ENCODE measurements around the gene TLR9.
"Not testable (repeated sequence)": the region's sequence is repeated elsewhere in the genome, so short reads cannot be mapped to it uniquely, and the experiment has no call there.

The TLR9 gene, protein sequence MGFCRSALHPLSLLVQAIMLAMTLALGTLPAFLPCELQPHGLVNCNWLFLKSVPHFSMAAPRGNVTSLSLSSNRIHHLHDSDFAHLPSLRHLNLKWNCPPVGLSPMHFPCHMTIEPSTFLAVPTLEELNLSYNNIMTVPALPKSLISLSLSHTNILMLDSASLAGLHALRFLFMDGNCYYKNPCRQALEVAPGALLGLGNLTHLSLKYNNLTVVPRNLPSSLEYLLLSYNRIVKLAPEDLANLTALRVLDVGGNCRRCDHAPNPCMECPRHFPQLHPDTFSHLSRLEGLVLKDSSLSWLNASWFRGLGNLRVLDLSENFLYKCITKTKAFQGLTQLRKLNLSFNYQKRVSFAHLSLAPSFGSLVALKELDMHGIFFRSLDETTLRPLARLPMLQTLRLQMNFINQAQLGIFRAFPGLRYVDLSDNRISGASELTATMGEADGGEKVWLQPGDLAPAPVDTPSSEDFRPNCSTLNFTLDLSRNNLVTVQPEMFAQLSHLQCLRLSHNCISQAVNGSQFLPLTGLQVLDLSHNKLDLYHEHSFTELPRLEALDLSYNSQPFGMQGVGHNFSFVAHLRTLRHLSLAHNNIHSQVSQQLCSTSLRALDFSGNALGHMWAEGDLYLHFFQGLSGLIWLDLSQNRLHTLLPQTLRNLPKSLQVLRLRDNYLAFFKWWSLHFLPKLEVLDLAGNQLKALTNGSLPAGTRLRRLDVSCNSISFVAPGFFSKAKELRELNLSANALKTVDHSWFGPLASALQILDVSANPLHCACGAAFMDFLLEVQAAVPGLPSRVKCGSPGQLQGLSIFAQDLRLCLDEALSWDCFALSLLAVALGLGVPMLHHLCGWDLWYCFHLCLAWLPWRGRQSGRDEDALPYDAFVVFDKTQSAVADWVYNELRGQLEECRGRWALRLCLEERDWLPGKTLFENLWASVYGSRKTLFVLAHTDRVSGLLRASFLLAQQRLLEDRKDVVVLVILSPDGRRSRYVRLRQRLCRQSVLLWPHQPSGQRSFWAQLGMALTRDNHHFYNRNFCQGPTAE

GRCh38 chr3:52225452-52226228, at the start of gene TLR9:
TLR9 (minus strand) TSS chr3:52225645; CDS start chr3:52225529, 116 bp downstream.
- FAIRE-seq (no peak), DNase-seq (ENCODE audit: insufficient read length, low spot score) (no peak)
- TF ChIP-seq POLR2A (IDR thresholded peaks at IDR 0.05; ENCODE audit: low read depth, low read length), result no peak

DNA sequence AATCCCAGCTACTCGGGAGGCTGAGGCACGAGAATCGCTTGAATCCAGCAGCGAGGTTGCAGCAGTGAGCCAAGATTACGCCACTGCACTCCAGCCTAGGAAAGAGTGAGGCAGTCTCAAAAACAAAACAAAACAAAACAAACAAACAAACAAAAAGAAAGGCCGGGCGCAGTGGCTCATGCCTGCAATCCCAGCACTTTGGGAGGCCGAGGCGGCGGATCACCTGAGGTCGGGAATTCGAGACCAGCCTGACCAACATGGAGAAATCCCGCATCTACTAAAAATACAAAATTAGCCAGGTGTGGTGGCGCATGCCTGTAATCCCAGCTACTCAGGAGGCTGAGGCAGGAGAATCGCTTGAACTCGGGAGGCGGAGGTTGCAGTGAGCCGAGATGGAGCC, 49.3 kb upstream of the TLR9 start:
- not testable (repeated sequence) for DNase-seq (ENCODE audit: insufficient read length, low spot score); FAIRE-seq

GRCh38 chr3:52272831-52273230, 47.4 kb upstream of the TLR9 start:
- TF ChIP-seq POLR2A (IDR thresholded peaks at IDR 0.05; ENCODE audit: low read depth, low read length), result no peak
- no peak for DNase-seq (ENCODE audit: insufficient read length, low spot score)
- FAIRE-seq, result no peak

DNA sequence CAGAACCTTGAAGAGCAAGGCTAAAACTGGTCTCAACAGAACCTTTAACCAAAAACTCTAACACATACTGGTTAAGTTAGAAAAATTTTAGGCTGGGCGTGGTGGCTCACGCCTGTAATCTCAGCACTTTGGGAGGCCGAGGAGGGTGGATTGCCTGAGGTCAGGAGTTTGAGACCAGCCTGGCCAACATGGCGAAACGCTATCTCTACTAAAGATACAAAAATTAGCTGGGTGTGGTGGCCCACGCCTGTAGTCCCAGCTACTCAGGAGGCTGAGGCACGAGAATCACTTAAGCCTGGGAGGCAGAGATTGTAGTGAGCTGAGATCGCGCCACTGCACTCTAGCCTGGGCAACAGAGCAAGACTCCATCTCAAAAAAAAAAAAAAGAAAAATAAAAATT, 46.7 kb upstream of the TLR9 start:
- DNase-seq (ENCODE audit: insufficient read length, low spot score); FAIRE-seq: not testable (repeated sequence)

DNA sequence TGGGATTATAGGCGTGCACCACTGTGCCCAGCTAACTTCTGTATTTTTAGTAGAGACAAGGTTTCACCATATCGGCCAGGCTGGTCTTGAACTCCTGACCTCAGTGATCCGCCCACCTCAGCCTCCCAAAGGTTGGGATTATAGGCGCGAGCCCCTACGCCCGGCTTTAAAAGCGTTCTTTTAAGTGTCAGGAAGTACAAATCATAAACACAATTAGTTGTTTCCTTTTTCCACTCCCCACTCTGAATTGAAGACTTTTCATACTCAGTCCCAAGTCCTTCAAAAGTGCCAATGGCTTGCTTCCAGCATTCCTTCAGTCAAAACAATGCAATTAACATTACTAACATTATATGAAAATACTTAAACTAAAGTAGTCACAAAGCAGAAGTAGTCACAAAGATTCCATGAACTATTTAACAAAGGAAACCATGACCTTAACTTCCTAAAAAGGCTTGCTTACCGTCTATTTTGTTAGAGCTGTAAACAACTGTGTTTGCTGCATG, 44.9 kb upstream of the TLR9 start:
- no peak for TF ChIP-seq POLR2A (IDR thresholded peaks at IDR 0.05; ENCODE audit: low read depth, low read length)
- no peak for DNase-seq (ENCODE audit: insufficient read length, low spot score)
- FAIRE-seq, result no peak

DNA sequence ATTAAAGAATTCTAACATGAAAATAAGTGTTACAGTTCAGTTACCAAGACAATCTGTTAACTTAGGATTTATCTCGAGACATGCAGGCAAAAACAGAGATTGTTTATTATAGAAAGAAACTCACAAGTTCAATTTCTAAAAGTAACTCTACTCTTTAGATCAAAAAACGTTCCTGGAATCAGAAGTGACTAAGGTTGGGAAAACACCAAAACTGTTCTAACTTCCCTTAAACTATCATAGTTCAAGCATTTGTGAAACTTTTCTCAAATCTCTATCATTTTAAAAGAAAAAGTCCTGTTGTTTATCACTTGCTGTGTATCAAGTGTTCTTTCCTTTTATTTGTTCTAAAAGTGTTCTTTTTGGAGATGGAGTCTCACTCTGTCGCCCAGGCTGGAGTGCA, 44.3 kb upstream of the TLR9 start:
- FAIRE-seq (no peak), DNase-seq (ENCODE audit: insufficient read length, low spot score) (no peak)
- TF ChIP-seq POLR2A (IDR thresholded peaks at IDR 0.05; ENCODE audit: low read depth, low read length), result no peak

DNA sequence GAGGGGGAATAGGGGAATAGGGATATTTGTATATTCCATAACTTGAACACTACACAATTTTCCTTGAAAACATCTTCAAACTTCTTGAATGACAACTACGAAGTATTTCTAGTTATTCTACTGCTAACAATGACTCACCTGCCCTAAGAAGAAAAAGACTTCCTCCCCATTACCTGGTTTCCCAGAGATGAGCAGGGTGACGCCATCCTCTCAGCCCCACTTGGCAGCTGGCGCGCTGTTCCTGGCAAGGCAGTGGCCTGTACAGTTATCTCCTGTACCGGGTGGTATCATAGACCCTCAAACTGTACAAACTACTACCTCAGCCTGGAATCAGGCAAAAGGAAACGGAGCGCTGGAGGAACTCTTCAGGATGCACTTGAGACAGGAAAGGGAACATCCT, 42.6 kb upstream of the TLR9 start:
- DNase-seq (ENCODE audit: insufficient read length, low spot score) (no peak), FAIRE-seq (no peak)
- no peak for TF ChIP-seq POLR2A (IDR thresholded peaks at IDR 0.05; ENCODE audit: low read depth, low read length)

- no peak for DNase-seq (ENCODE audit: insufficient read length, low spot score)
- no peak for FAIRE-seq
- TF ChIP-seq POLR2A (IDR thresholded peaks at IDR 0.05; ENCODE audit: low read depth, low read length), result no peak
Observed at GRCh38 chr3:52265387-52265786, 39.9 kb upstream of the TLR9 start.

- DNase-seq (ENCODE audit: insufficient read length, low spot score) (no peak), FAIRE-seq (no peak)
- TF ChIP-seq POLR2A (IDR thresholded peaks at IDR 0.05; ENCODE audit: low read depth, low read length), result no peak
Observed at GRCh38 chr3:52262447-52262846, 37.0 kb upstream of the TLR9 start.

DNA sequence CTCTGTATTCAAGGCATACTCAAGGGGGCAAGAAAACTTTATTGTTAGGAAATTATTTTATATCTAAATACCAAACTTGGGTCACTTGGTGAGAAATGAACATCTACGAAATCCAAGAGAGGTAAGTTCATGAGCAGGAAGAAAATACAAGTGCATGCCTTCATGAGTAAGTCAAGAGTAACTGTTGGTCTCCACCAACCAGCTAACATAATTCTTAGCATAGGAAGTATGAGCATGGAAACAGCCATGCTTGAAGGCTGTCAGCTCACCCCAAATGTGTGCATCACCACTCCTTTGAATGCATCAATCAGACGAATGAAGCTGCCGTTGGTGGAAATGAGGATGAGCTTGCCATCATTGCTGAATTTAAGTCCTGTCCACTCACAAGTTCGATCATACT, 34.0 kb upstream of the TLR9 start:
- TF ChIP-seq POLR2A (IDR thresholded peaks at IDR 0.05; ENCODE audit: low read depth, low read length), result no peak
- FAIRE-seq, result no peak
- DNase-seq (ENCODE audit: insufficient read length, low spot score), result no peak

- FAIRE-seq, result no peak
Observed at GRCh38 chr3:52259035-52259434, 33.6 kb upstream of the TLR9 start.

GRCh38 chr3:52257911-52258310, 32.5 kb upstream of the TLR9 start:
- TF ChIP-seq POLR2A (IDR thresholded peaks at IDR 0.05; ENCODE audit: low read depth, low read length), result no peak
- DNase-seq (ENCODE audit: insufficient read length, low spot score) (no peak), FAIRE-seq (no peak)

More at GRCh38 chr3:52259035-52259434, 33.6 kb upstream of the TLR9 start:
- TF ChIP-seq POLR2A (IDR thresholded peaks at IDR 0.05; ENCODE audit: low read depth, low read length), result no peak
- no peak for DNase-seq (ENCODE audit: insufficient read length, low spot score)

DNA sequence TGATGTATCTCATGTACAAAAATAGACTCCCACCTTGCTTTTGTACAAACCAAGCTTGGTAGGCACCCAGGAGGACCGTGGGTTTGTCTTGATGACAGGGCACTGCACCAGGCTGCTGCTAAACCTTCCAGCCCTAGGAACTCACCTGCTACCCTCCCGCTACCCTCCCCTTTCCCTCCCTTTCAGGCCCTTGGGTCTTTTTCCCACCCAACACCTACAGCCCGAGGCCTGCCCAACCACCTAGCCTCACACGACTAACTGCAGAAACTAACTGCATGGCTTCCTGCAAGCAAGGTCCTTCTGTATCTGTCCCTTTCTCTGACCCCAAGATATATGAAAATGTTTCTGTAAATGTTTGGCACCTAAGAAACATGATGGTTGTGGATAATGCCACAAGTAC, 31.2 kb upstream of the TLR9 start:
- no peak for FAIRE-seq
- TF ChIP-seq POLR2A (IDR thresholded peaks at IDR 0.05; ENCODE audit: low read depth, low read length), result no peak

More for the DNA sequence above, 31.2 kb upstream of the TLR9 start:
- DNase-seq (ENCODE audit: insufficient read length, low spot score), result no peak

All from H54 (cell line).